Ovary (tissue), 10 donors: ENCODE data around the gene HSP90B1. TPM values are rescaled to one million over a fixed set of nuclear protein-coding genes. Genes with fewer than 3 reads are reported as not detected.

Experiments used
- DNase-seq, 5 donors: peaks; one replicate each; pipeline ENCODE4 v3.0.0-alpha.2; 2019 to 2020
- H3K27ac ChIP-seq, 2 donors: fragments of 200-600 bp; one replicate each; pipeline versions ENCODE4 v1.5.1 to v1.8.0; 2019 to 2022
- H3K27me3 ChIP-seq: fragments of 200-600 bp; one replicate; pipeline ENCODE4 v1.8.0; 2022
- H3K36me3 ChIP-seq: fragments of 200-600 bp; sonication (generic); one replicate; pipeline ENCODE4 v1.5.1; 2019
- H3K4me1 ChIP-seq: one replicate; pipeline ENCODE4 v1.8.1; 2013; ENCODE audit warnings: mild to moderate bottlenecking, moderate library complexity; ENCODE audit not compliant: insufficient read depth
- H3K4me3 ChIP-seq: fragments of 200-600 bp; sonication (generic); one replicate; pipeline ENCODE4 v1.5.1; 2017
- H3K9me3 ChIP-seq, 2 donors: fragments of 200-600 bp in 1 of 2; sonication (generic) in 1 of 2; one replicate each; pipeline versions ENCODE4 v1.5.1 to v1.8.1; 2013 to 2019; ENCODE audit warnings: mild to moderate bottlenecking in 1 of 2, moderate library complexity in 1 of 2
- EP300 ChIP-seq: sonication (generic); formaldehyde crosslinking; IDR thresholded peaks from one replicate; pipeline ENCODE4 v1.6.1; 2017; ENCODE audit warnings: antibody characterized with exemption
- POLR2A ChIP-seq: fragments of 450-650 bp; IDR thresholded peaks from one replicate; pipeline ENCODE4 v1.6.1; 2017; ENCODE audit warnings: antibody characterized with exemption, mild to moderate bottlenecking, moderate library complexity
- WGBS, 3 donors: extraction: QIAGEN DNeasy Blood & Tissue Kit in 1 of 3; methylation state at CpG; one replicate each; pipeline versions ENCODE4 v1.1.5 to v1.1.7; 2013 to 2017; 5-methylcytosine and 5-hydroxymethylcytosine counted together
- intact Hi-C, 4 donors: fragments of 100-400 bp; cut with DNase I; formaldehyde crosslinking; loops; one replicate each; pipeline versions ENCODE4 v1.11.0 to v1.15.1; 2022 to 2023
- long read RNA-seq, 3 donors: library from polyadenylated mRNA in 2 of 3; unstranded in 2 of 3; transcript quantifications; one replicate each; pipeline ENCODE4 v2.0.0 and lab custom pipeline, GENCODE V29; 2021 to 2026
- polyA plus RNA-seq, 2 donors: library from polyadenylated mRNA; stranded (reverse); fragments of 200-250 nt in 1 of 2; fragments of 350-450 nt in 1 of 2; fragmentation: Illumina TruSeq in 1 of 2; extraction: RNeasy Lipid Tissue Mini Kit (QIAGEN cat#74804) in 1 of 2; gene quantifications; one replicate each; pipeline ENCODE4 v1.2.3, GENCODE V29; 2013 to 2014
- total RNA-seq, 7 donors: library from RNA; depleted of rRNA in 2 of 7; stranded (reverse); fragments of >200 nt in 2 of 7; fragmentation: NEBNext Ultra II Directional in 3 of 7; extraction: Animal tissue kit (Norgen Biotek cat#: 25700) in 3 of 7; gene quantifications; one replicate each; pipeline versions ENCODE4 v1.1.0 to v1.2.4, GENCODE V29; 2016 to 2023
- TF ChIP-seq, protein P1 (sequence below), 3 donors: fragments of 450-650 bp in 2 of 3; fragments of 200-600 bp in 1 of 3; IDR thresholded peaks; one replicate each; pipeline versions ENCODE4 v1.5.1 to v1.8.0; 2016 to 2022; ENCODE audit warnings: antibody characterized with exemption in 3 of 3, mild to moderate bottlenecking in 1 of 3
- donor health status: DM: no; HTN: no; CAD: no; lungs with moderate emphysema.
- donor health status: DM: no; HTN: no; CAD: no.
- donor health status: Bipolar disorder and iron deficiency.
- donor health status: DM: yes; HTN: yes; CAD: no.
- donor health status: DM: no; HTN: no; CAD: no.
- donor health status: DM: yes; HTN: yes; CAD: no.

The HSP90B1 gene
- total RNA-seq (100 to 1,000 TPM; 217 to 777 (median 442) TPM), polyA plus RNA-seq (100 to 1,000 TPM; 326 to 626 TPM)
- long read RNA-seq, donor 1, transcript HSP90B1-201 (18 exons, 2,858 nt): major isoform, 254 of 963 reads
- long read RNA-seq, donor 1, partial matches to known transcripts: 666 of 963 reads
- long read RNA-seq, donor 1, other reads (novel, unspliced or antisense): 43 of 963 reads
- long read RNA-seq, donor 2, transcript HSP90B1-201 (18 exons, 2,858 nt): major isoform, 54 of 341 reads
- long read RNA-seq, donor 2, partial matches to known transcripts: 262 of 341 reads
- long read RNA-seq, donor 2, other reads (novel, unspliced or antisense): 21 of 341 reads
- long read RNA-seq, donor 3, transcript HSP90B1-201 (18 exons, 2,858 nt): major isoform, 1,011 of 1,132 reads
- long read RNA-seq, donor 3, partial matches to known transcripts: 47 of 1,132 reads
- long read RNA-seq, donor 3, other reads (novel, unspliced or antisense): 74 of 1,132 reads

- H3K36me3 ChIP-seq: no peaks in the 10 kb centered on the region
- peak; percentile 92 for TF ChIP-seq POLR2A
- TF ChIP-seq EP300: no peak
- H3K27ac ChIP-seq: peak within 1 kb of the TSS; percentile 89 to 99
- peak; percentile 99 to 100 (median 99) for DNase-seq
- peak within 1 kb of the TSS; percentile 62 for H3K4me3 ChIP-seq
- WGBS, 3 donors: 0 to 1% (median 0%) methylated on average over 51 to 56 of the region's 56 CpGs
- peaks cover 3% of the 10 kb centered on the region for H3K4me1 ChIP-seq
- no peaks in the 10 kb centered on the region for H3K27me3 ChIP-seq
- intact Hi-C loops: loop anchor here in 1 of 4 donors (5.0 kb wide), 1 partner anchor 37 kb away; the partner anchor contains the start of gene TDG
- no peaks in the 10 kb centered on the region for H3K9me3 ChIP-seq
These were observed at the start of gene HSP90B1 for GRCh38 chr12:103930034-103930786. Gene HSP90B1, plus strand, starts transcription at chr12:103930410. Its CDS starts 106 bp downstream, at chr12:103930516.

DNA sequence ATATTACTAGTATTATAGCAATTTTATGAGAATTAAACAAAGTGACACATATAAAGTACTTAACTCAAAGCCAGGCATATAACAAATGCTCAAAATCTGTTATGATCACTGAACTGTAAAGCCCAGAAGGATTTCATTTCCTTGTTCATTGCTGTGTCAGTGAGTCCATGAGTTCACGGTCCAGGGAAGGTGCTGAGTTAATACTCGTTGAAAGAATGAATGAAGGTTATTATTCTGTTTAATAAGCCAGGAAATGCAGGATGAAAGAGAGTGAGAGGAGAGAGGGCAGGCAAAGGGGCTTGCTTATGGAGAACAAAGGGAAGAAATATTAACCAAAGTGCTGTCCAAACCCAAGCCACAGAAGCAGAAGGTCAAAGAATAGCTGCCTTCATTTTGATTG, 48.9 kb upstream of the HSP90B1 start:
- no peak overlapping the region for H3K4me3 ChIP-seq
- no peaks in the 10 kb centered on the region for H3K36me3 ChIP-seq
- no peak for DNase-seq
- 47 to 59% (median 50%) methylated on average over 2 of the region's 2 CpGs for WGBS, 3 donors
- TF ChIP-seq, protein P1, sequence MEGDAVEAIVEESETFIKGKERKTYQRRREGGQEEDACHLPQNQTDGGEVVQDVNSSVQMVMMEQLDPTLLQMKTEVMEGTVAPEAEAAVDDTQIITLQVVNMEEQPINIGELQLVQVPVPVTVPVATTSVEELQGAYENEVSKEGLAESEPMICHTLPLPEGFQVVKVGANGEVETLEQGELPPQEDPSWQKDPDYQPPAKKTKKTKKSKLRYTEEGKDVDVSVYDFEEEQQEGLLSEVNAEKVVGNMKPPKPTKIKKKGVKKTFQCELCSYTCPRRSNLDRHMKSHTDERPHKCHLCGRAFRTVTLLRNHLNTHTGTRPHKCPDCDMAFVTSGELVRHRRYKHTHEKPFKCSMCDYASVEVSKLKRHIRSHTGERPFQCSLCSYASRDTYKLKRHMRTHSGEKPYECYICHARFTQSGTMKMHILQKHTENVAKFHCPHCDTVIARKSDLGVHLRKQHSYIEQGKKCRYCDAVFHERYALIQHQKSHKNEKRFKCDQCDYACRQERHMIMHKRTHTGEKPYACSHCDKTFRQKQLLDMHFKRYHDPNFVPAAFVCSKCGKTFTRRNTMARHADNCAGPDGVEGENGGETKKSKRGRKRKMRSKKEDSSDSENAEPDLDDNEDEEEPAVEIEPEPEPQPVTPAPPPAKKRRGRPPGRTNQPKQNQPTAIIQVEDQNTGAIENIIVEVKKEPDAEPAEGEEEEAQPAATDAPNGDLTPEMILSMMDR (IDR thresholded peaks at IDR 0.05): no peak
- TF ChIP-seq EP300 (no peak), POLR2A (no peak)
- intact Hi-C loops: loop anchor here in 1 of 4 donors (10.0 kb wide), 1 partner anchor 224 kb away; no protein-coding TSS in a partner anchor
- no peak overlapping the region for H3K27ac ChIP-seq
- H3K27me3 ChIP-seq: no peaks in the 10 kb centered on the region
- no peaks in the 10 kb centered on the region for H3K9me3 ChIP-seq
- no peaks in the 10 kb centered on the region for H3K4me1 ChIP-seq

GRCh38 chr12:103882861-103883596, 47.2 kb upstream of the HSP90B1 start:
- 55 to 57% (median 56%) methylated on average over 2 of the region's 2 CpGs for WGBS, 3 donors
- H3K9me3 ChIP-seq: no peaks in the 10 kb centered on the region
- H3K36me3 ChIP-seq: no peaks in the 10 kb centered on the region
- no peak overlapping the region for H3K4me3 ChIP-seq
- no peak for TF ChIP-seq EP300
- TF ChIP-seq, protein P1 (IDR thresholded peaks at IDR 0.05): no peak
- TF ChIP-seq POLR2A: no peak
- H3K27ac ChIP-seq: no peak overlapping the region
- no peaks in the 10 kb centered on the region for H3K4me1 ChIP-seq
- intact Hi-C loops: loop anchor here in 1 of 4 donors (10.0 kb wide), 1 partner anchor 222 kb away; no protein-coding TSS in a partner anchor
- DNase-seq: no peak
- H3K27me3 ChIP-seq: no peaks in the 10 kb centered on the region

DNA sequence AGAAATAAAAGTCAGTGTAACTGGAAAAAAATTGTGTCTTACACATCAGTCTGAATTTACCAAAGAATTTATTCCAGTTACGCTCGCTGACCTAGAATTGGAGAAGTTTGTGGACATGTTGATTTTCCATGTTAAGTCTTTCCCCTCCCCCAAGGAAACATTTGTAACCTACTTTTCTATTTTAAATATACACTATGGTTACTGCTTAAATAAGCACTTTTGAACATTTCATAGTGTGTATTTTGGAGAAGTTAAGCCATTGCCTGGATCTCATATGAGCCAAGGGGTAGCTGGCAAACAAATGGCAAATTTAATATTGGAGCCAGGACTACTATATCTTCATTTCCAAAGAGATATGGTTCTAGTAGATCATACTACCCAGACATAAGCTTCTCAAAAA, 46.3 kb upstream of the HSP90B1 start:
- no peak for DNase-seq
- H3K27ac ChIP-seq: no peak overlapping the region
- 33 to 62% (median 34%) methylated on average over 2 of the region's 2 CpGs for WGBS, 3 donors
- H3K4me3 ChIP-seq: no peak overlapping the region
- no peak for TF ChIP-seq POLR2A
- TF ChIP-seq, protein P1 (IDR thresholded peaks at IDR 0.05): no peak
- TF ChIP-seq EP300: no peak
- no peaks in the 10 kb centered on the region for H3K4me1 ChIP-seq
- H3K36me3 ChIP-seq: no peaks in the 10 kb centered on the region
- no peaks in the 10 kb centered on the region for H3K9me3 ChIP-seq
- intact Hi-C loops: loop anchor here in 1 of 4 donors (10.0 kb wide), 1 partner anchor 221 kb away; no protein-coding TSS in a partner anchor
- no peaks in the 10 kb centered on the region for H3K27me3 ChIP-seq
